ENCODE results near the gene MAPK8.

Gene MAPK8

GRCh38 chr10:48444861-48445841, 138.7 kb downstream of the MAPK8 start:
- H3K4me3 ChIP-seq (ENCODE audit: low read depth, low read length): no peak overlapping the region
- no peaks in the 10 kb centered on the region for H3K27me3 ChIP-seq
- no peaks in the 10 kb centered on the region for H3K9me3 ChIP-seq
- peak; percentile 64 for DNase-seq
- peaks cover 4% of the 10 kb centered on the region for H3K4me1 ChIP-seq
- peak; percentile 28; the same call in 1 of the 2 replicates for TF ChIP-seq CTCF (IDR thresholded peaks at IDR 0.05; ENCODE audit: low read depth, low read length)
- no peaks in the 10 kb centered on the region; the same call in 1 of the 2 replicates for H3K36me3 ChIP-seq

GRCh38 chr10:48445932-48446331, 139.5 kb downstream of the MAPK8 start:
- TF ChIP-seq CTCF (IDR thresholded peaks at IDR 0.05; ENCODE audit: low read depth, low read length): no peak
- no peaks in the 10 kb centered on the region for H3K9me3 ChIP-seq
- peaks cover 4% of the 10 kb centered on the region for H3K4me1 ChIP-seq
- no peak overlapping the region for H3K4me3 ChIP-seq (ENCODE audit: low read depth, low read length)
- no peaks in the 10 kb centered on the region for H3K27me3 ChIP-seq
- no peak for DNase-seq
- H3K36me3 ChIP-seq: no peaks in the 10 kb centered on the region; the same call in 1 of the 2 replicates

- DNase-seq: no peak
- Histone ChIP-seq H3K9me3 (no peaks in the 10 kb centered on the region), H3K36me3 (no peaks in the 10 kb centered on the region; the same call in 1 of the 2 replicates), H3K4me1 (peaks cover 4% of the 10 kb centered on the region), H3K27me3 (no peaks in the 10 kb centered on the region), H3K4me3 (ENCODE audit: low read depth, low read length) (no peak overlapping the region)
- no peak for TF ChIP-seq CTCF (IDR thresholded peaks at IDR 0.05; ENCODE audit: low read depth, low read length)
These were observed 140.3 kb downstream of the MAPK8 start for GRCh38 chr10:48446785-48447184.

- H3K4me3 ChIP-seq (ENCODE audit: low read depth, low read length): no peak overlapping the region
- no peak for DNase-seq
- TF ChIP-seq CTCF (IDR thresholded peaks at IDR 0.05; ENCODE audit: low read depth, low read length): no peak
These were observed 141.1 kb downstream of the MAPK8 start for GRCh38 chr10:48447356-48448215.

GRCh38 chr10:48448796-48449195, 142.3 kb downstream of the MAPK8 start:
- H3K9me3 ChIP-seq: no peaks in the 10 kb centered on the region
- H3K36me3 ChIP-seq: no peaks in the 10 kb centered on the region; the same call in 1 of the 2 replicates
- H3K4me1 ChIP-seq: peaks cover 4% of the 10 kb centered on the region
- no peak for TF ChIP-seq CTCF (IDR thresholded peaks at IDR 0.05; ENCODE audit: low read depth, low read length)
- DNase-seq: peak; percentile 11
- H3K4me3 ChIP-seq (ENCODE audit: low read depth, low read length): no peak overlapping the region
- H3K27me3 ChIP-seq: no peaks in the 10 kb centered on the region

More at GRCh38 chr10:48447356-48448215, 141.1 kb downstream of the MAPK8 start:
- Histone ChIP-seq H3K4me1 (peaks cover 4% of the 10 kb centered on the region), H3K36me3 (no peaks in the 10 kb centered on the region; the same call in 1 of the 2 replicates), H3K9me3 (no peaks in the 10 kb centered on the region), H3K27me3 (no peaks in the 10 kb centered on the region)

Measured in BE2C (cell line).